K562 (cell line): ENCODE results near the gene FZD8. TPM values are rescaled to one million over a fixed set of nuclear protein-coding genes. Genes with fewer than 3 reads are reported as not detected.

Experiments used
- ATAC-seq: fragments of 200-7000 bp; cut with Tn5 transposase; 3 replicates; pipeline ENCODE4 v1.9.1; 2020; ENCODE audit warnings: moderate library complexity
- BruUV-seq: library from RNA; stranded (reverse); fragments of 400-500 nt; replicated peaks from 2 replicates; lab custom pipeline; 2021; lab: Mats Ljungman, UMichigan
- CTCF ChIA-PET: fragments of 300-600 bp; formaldehyde crosslinking; extraction: SDS; loops from one replicate; lab custom pipeline; 2021; ENCODE audit warnings: low intra/inter-chr PET ratio; lab: Yijun Ruan, JAX
- POLR2A ChIA-PET: fragments of 300-600, 350-650 bp; sonication (Branson Sonifier 250); formaldehyde crosslinking; extraction: SDS; loops from one replicate; lab custom pipeline; 2021; ENCODE audit warnings: antibody characterized with exemption, inconsistent platforms; lab: Yijun Ruan, JAX
- DNase-seq, 4 experiments: peaks; one replicate each; pipeline versions ENCODE4 v3.0.0 to v3.0.0-alpha.2; 2011 to 2018; ENCODE audit warnings: low spot score in 3 of 4, mixed read lengths in 3 of 4; ENCODE audit errors: extremely low read depth in 1 of 4
- FAIRE-seq: peaks from 2 replicates; lab custom pipeline; 2011; peaks lifted over from hg19 to GRCh38; lab: Jason Lieb, UNC
- H2AFZ ChIP-seq: 2 replicates; pipeline ENCODE4 v1.6.0; 2011; ENCODE audit warnings: low read depth, low read length, control low read depth, inconsistent platforms
- H3K27ac ChIP-seq: fragments of 200-600 bp; 3 replicates; pipeline ENCODE4 v1.8.0; 2011; ENCODE audit warnings: low read depth, mild to moderate bottlenecking, control low read depth, inconsistent platforms, low read length, moderate library complexity, mixed read lengths; ENCODE audit errors: extremely low read depth
- H3K27me3 ChIP-seq, 2 experiments: fragments of 300-600 bp in 1 of 2; 2 replicates in 1 of 2; 3 replicates in 1 of 2; pipeline versions ENCODE4 v1.6.0 to v1.8.0; 2011; ENCODE audit warnings: inconsistent platforms in 2 of 2, low read length in 2 of 2, mild to moderate bottlenecking in 1 of 2, mixed read lengths in 1 of 2, moderate library complexity in 1 of 2; ENCODE audit not compliant: control insufficient read depth in 2 of 2, insufficient read depth in 2 of 2
- H3K36me3 ChIP-seq: fragments of 300-600 bp; 3 replicates; pipeline ENCODE4 v1.8.0; 2011; ENCODE audit warnings: mild to moderate bottlenecking, low read length, inconsistent platforms; ENCODE audit not compliant: control insufficient read depth, insufficient read depth
- H3K4me1 ChIP-seq, 2 experiments: fragments of 200-600 bp in 1 of 2; replicated peaks in 1 of 2; 2 replicates in 1 of 2; 3 replicates in 1 of 2; pipeline versions ENCODE4 v1.5.1 to v1.8.0; 2011; ENCODE audit warnings: inconsistent platforms in 2 of 2, low read length in 2 of 2, mild to moderate bottlenecking in 1 of 2, mixed read lengths in 1 of 2, moderate library complexity in 1 of 2; ENCODE audit not compliant: control insufficient read depth in 2 of 2, insufficient read depth in 2 of 2
- H3K4me2 ChIP-seq: 2 replicates; pipeline ENCODE4 v1.6.1; 2011; ENCODE audit warnings: low read length, control low read depth, inconsistent platforms, mixed read lengths; ENCODE audit not compliant: insufficient read depth
- H3K4me3 ChIP-seq: fragments of 200-600 bp; sonication (generic), shearing (Covaris generic); 2 replicates; pipeline ENCODE4 v1.5.1; 2016; ENCODE audit warnings: control low read depth, inconsistent platforms
- H3K79me2 ChIP-seq: fragments of 200-600 bp; 3 replicates; pipeline ENCODE4 v1.8.0; 2011; ENCODE audit warnings: low read length, inconsistent platforms; ENCODE audit not compliant: control insufficient read depth, insufficient read depth
- H3K9ac ChIP-seq, 2 experiments: 2 replicates each; pipeline versions ENCODE4 v1.6.0 to v1.6.1; 2011; ENCODE audit warnings: low read depth in 2 of 2, low read length in 2 of 2, control low read depth in 1 of 2, inconsistent platforms in 1 of 2, mild to moderate bottlenecking in 1 of 2, mixed read lengths in 1 of 2; ENCODE audit not compliant: insufficient read depth in 1 of 2
- H3K9me1 ChIP-seq: one replicate; pipeline ENCODE4 v1.6.0; 2011; ENCODE audit warnings: inconsistent platforms, mild to moderate bottlenecking, low read length, moderate library complexity; ENCODE audit not compliant: control insufficient read depth, insufficient read depth
- H3K9me3 ChIP-seq: replicated peaks from 2 replicates; pipeline ENCODE4 v1.5.1; 2011; ENCODE audit warnings: low read depth, low read length, inconsistent platforms; ENCODE audit not compliant: control insufficient read depth, insufficient read depth
- H4K20me1 ChIP-seq: replicated peaks from 2 replicates; pipeline ENCODE4 v1.6.1; 2011; ENCODE audit warnings: low read length, inconsistent platforms, mixed read lengths; ENCODE audit not compliant: control insufficient read depth, insufficient read depth
- NELFE ChIP-seq: IDR thresholded peaks from 2 replicates; pipeline ENCODE4 v1.6.1; 2011; ENCODE audit warnings: mild to moderate bottlenecking; ENCODE audit not compliant: insufficient read depth, insufficient read length
- SMC3 ChIP-seq: conservative IDR thresholded peaks from 2 replicates; pipeline ENCODE4 v1.6.1; 2011; ENCODE audit warnings: low read depth, low read length, improper control_type of control experiment; ENCODE audit not compliant: insufficient read depth
- TEAD4 ChIP-seq, 2 experiments: sonication (generic) in 1 of 2; formaldehyde crosslinking in 1 of 2; IDR thresholded peaks; 2 replicates each; pipeline versions ENCODE4 v1.6.1 to v1.8.0; 2012 to 2022; ENCODE audit warnings: borderline replicate concordance in 1 of 2, inconsistent platforms in 1 of 2, low read length in 1 of 2, mild to moderate bottlenecking in 1 of 2, missing genetic modification reagents in 1 of 2
- ZBTB7A ChIP-seq: IDR thresholded peaks from 2 replicates; pipeline ENCODE4 v1.6.1; 2011; ENCODE audit warnings: low read depth, mild to moderate bottlenecking, low read length, moderate library complexity, borderline replicate concordance; ENCODE audit not compliant: control insufficient read depth
- ZZZ3 ChIP-seq: fragments of 450-650 bp; IDR thresholded peaks from 2 replicates; pipeline ENCODE4 v1.6.1; 2016; ENCODE audit warnings: antibody characterized with exemption, mild to moderate bottlenecking, moderate library complexity
- WGBS: fragments of 100-300 bp; shearing (Covaris generic); methylation state at CpG from one replicate; pipeline ENCODE4 v1.1.6; 2016; ENCODE audit warnings: low coverage, mixed read lengths; ENCODE audit not compliant: insufficient coverage; ENCODE audit errors: missing lambda C conversion rate; 5-methylcytosine and 5-hydroxymethylcytosine counted together
- in situ Hi-C: fragments of 300-500 bp; cut with MboI; formaldehyde crosslinking; loops from 4 replicates; pipeline ENCODE4 v1.15.0; 2018; ENCODE audit warnings: inconsistent platforms, mixed read lengths
- intact Hi-C: fragments of 100-400 bp; cut with micrococcal nuclease; formaldehyde crosslinking; loops from 2 replicates; pipeline ENCODE4 v1.14.2; 2022
- polyA plus RNA-seq, 8 experiments: library from polyadenylated mRNA; depleted of rRNA in 4 of 8; stranded (reverse) in 5 of 8; unstranded in 3 of 8; fragments of >200 nt; fragmentation: Nextera tagmentation in 2 of 8; fragmentation: Illumina TruSeq in 1 of 8; extraction: Ambion mirVana in 2 of 8; extraction: Trizol in 1 of 8; gene quantifications; 2 replicates each; pipeline versions ENCODE4 v1.2.1 to v1.2.3, GENCODE V29; 2011 to 2014; ENCODE audit warnings: inconsistent platforms in 1 of 8, missing spikeins in 1 of 8
- total RNA-seq, 7 experiments: library from RNA; depleted of rRNA in 6 of 7; stranded (reverse); fragments of >200 nt in 6 of 7; fragmentation: Illumina TruSeq in 2 of 7; extraction: Trizol in 2 of 7; gene quantifications; 2 replicates each; pipeline versions ENCODE4 v1.2.1 to v1.2.3, GENCODE V29; 2011 to 2021; ENCODE audit warnings: low replicate concordance in 1 of 7

The FZD8 gene
- total and polyA plus RNA-seq, 9 of the 15 experiments (the other 6 are each of a cell fraction or from before 2014, with no cell fraction given) = 0.03 to 1.2 (median 0.16) TPM; not detected in 1

GRCh38 chr10:35667971-35668370 lies 25.9 kb upstream of the FZD8 start:
- H3K9me1 ChIP-seq = no peaks in the 10 kb centered on the region
- no peak overlapping the region for H3K9ac ChIP-seq
- no peak overlapping the region for H2AFZ ChIP-seq
- H3K27me3 ChIP-seq = no peaks in the 10 kb centered on the region
- H3K9me3 ChIP-seq = 0 out of 2 replicates have a peak, but pooled peaks cover 2% of the 10 kb centered on the region
- CTCF ChIA-PET = no interaction called here
- no peak overlapping the region for H3K27ac ChIP-seq
- POLR2A ChIA-PET = no interaction called here
- no peak overlapping the region for H3K4me2 ChIP-seq
- H3K36me3 ChIP-seq = no peaks in the 10 kb centered on the region
- no peak for DNase-seq
- ATAC-seq = no peak
- no peak for TF ChIP-seq ZZZ3
- no peak for TF ChIP-seq ZBTB7A
- TF ChIP-seq NELFE = no peak
- H3K4me1 ChIP-seq = no peaks in the 10 kb centered on the region
- intact Hi-C loops (no loop called here), in situ Hi-C loops (no loop called here)
- H3K79me2 ChIP-seq = no peaks in the 10 kb centered on the region
- WGBS = 2% methylated on average over 9 of the region's 9 CpGs
- no peaks in the 10 kb centered on the region for H4K20me1 ChIP-seq
- FAIRE-seq = no peak
- no TSS peak for BruUV-seq
- H3K4me3 ChIP-seq = no peak overlapping the region

- H3K27ac ChIP-seq = no peak overlapping the region
- H3K9ac ChIP-seq = no peak overlapping the region
- intact Hi-C loops (no loop called here), in situ Hi-C loops (no loop called here)
- WGBS = 4% methylated on average over 4 of the region's 4 CpGs
- H3K27me3 ChIP-seq = no peaks in the 10 kb centered on the region
- H3K79me2 ChIP-seq = no peaks in the 10 kb centered on the region
- H3K4me3 ChIP-seq = no peak overlapping the region
- no peaks in the 10 kb centered on the region for H4K20me1 ChIP-seq
- ChIA-PET CTCF (no interaction called here), POLR2A (no interaction called here)
- no peak for DNase-seq
- FAIRE-seq = no peak
- TF ChIP-seq SMC3 (no peak), TEAD4 (IDR thresholded peaks at IDR 0.05; ENCODE audit: low read length) (no peak), TEAD4 (CRISPR knock-in tag; IDR thresholded peaks at IDR 0.05; ENCODE audit: borderline replicate concordance) (no peak)
- H3K9me1 ChIP-seq = no peaks in the 10 kb centered on the region
- no peaks in the 10 kb centered on the region for H3K4me1 ChIP-seq
- no TSS peak for BruUV-seq
- ATAC-seq = no peak
- H3K4me2 ChIP-seq = no peak overlapping the region
- H3K36me3 ChIP-seq = no peaks in the 10 kb centered on the region
- H3K9me3 ChIP-seq = 0 out of 2 replicates have a peak, but pooled peaks cover 2% of the 10 kb centered on the region
- no peak overlapping the region for H2AFZ ChIP-seq
These were observed 25.3 kb upstream of the FZD8 start for GRCh38 chr10:35667270-35667889.
